H9 (cell line): ENCODE results near the gene SMC4. TPM values are rescaled to one million over a fixed set of nuclear protein-coding genes. Genes with fewer than 3 reads are reported as not detected.

Experiments used
- DNase-seq: peaks from one replicate; pipeline ENCODE4 v3.0.0-alpha.2; 2017
- H2AFZ ChIP-seq: one replicate; pipeline ENCODE4 v1.6.1; 2013; ENCODE audit warnings: mild to moderate bottlenecking, low read length, control low read depth, moderate library complexity
- H2AK5ac ChIP-seq: 2 replicates; pipeline ENCODE4 v1.6.1; 2013; ENCODE audit warnings: low read length, control low read depth, mixed read lengths; ENCODE audit not compliant: insufficient read length
- H2BK120ac ChIP-seq: one replicate; pipeline ENCODE4 v1.6.1; 2013; ENCODE audit warnings: low read depth, mild to moderate bottlenecking, low read length, control low read depth, inconsistent platforms; ENCODE audit not compliant: poor library complexity, severe bottlenecking
- H2BK12ac ChIP-seq: 2 replicates; pipeline ENCODE4 v1.6.1; 2013; ENCODE audit warnings: low read length, control low read depth, mixed read lengths, low read depth; ENCODE audit not compliant: insufficient read length
- H2BK15ac ChIP-seq: 2 replicates; pipeline ENCODE4 v1.6.1; 2013; ENCODE audit warnings: low read depth, low read length, control low read depth
- H2BK20ac ChIP-seq: one replicate; pipeline ENCODE4 v1.6.1; 2013; ENCODE audit warnings: low read depth, mild to moderate bottlenecking, low read length, control low read depth, inconsistent platforms; ENCODE audit not compliant: poor library complexity, severe bottlenecking
- H2BK5ac ChIP-seq: 2 replicates; pipeline ENCODE4 v1.6.1; 2013; ENCODE audit warnings: low read length, control low read depth, mixed read lengths; ENCODE audit not compliant: insufficient read length
- H3K14ac ChIP-seq: 2 replicates; pipeline ENCODE4 v1.6.1; 2013; ENCODE audit warnings: low read length, control low read depth; ENCODE audit not compliant: insufficient read depth
- H3K18ac ChIP-seq: 2 replicates; pipeline ENCODE4 v1.6.1; 2013; ENCODE audit warnings: low read depth, mild to moderate bottlenecking, mixed read lengths, low read length, control low read depth; ENCODE audit not compliant: insufficient read length
- H3K23ac ChIP-seq: 2 replicates; pipeline ENCODE4 v1.6.1; 2013; ENCODE audit warnings: low read length, control low read depth, mixed read lengths, low read depth; ENCODE audit not compliant: insufficient read length
- H3K23me2 ChIP-seq: 2 replicates; pipeline ENCODE4 v1.6.1; 2013; ENCODE audit warnings: low read depth, mild to moderate bottlenecking, mixed read lengths, low read length, control low read depth; ENCODE audit not compliant: insufficient read length, poor library complexity, severe bottlenecking
- H3K27ac ChIP-seq: 2 replicates; pipeline ENCODE4 v1.5.1; 2013; ENCODE audit warnings: low read length, control low read depth, mixed read lengths, low read depth; ENCODE audit not compliant: insufficient read length
- H3K27me3 ChIP-seq: 2 replicates; pipeline ENCODE4 v1.6.1; 2013; ENCODE audit warnings: low read length, control low read depth, inconsistent platforms; ENCODE audit not compliant: insufficient read depth
- H3K4ac ChIP-seq: 2 replicates; pipeline ENCODE4 v1.6.1; 2013; ENCODE audit warnings: low read depth, mild to moderate bottlenecking, control low read depth, inconsistent platforms, low read length, moderate library complexity
- H3K4me1 ChIP-seq: 2 replicates; pipeline ENCODE4 v1.6.1; 2013; ENCODE audit warnings: low read length, control low read depth, inconsistent platforms; ENCODE audit not compliant: insufficient read depth
- H3K4me2 ChIP-seq: 2 replicates; pipeline ENCODE4 v1.6.1; 2013; ENCODE audit warnings: low read length, control low read depth, mixed read lengths; ENCODE audit not compliant: insufficient read length, insufficient read depth
- H3K56ac ChIP-seq: 2 replicates; pipeline ENCODE4 v1.6.1; 2013; ENCODE audit warnings: low read depth, mild to moderate bottlenecking, mixed read lengths, low read length, control low read depth; ENCODE audit not compliant: insufficient read length
- H3K79me1 ChIP-seq: 2 replicates; pipeline ENCODE4 v1.6.1; 2013; ENCODE audit warnings: low read depth, mild to moderate bottlenecking, moderate library complexity, low read length, control low read depth, inconsistent platforms; ENCODE audit not compliant: insufficient read depth, poor library complexity, severe bottlenecking
- H3K79me2 ChIP-seq: 2 replicates; pipeline ENCODE4 v1.6.1; 2013; ENCODE audit warnings: low read length, control low read depth, inconsistent platforms; ENCODE audit not compliant: insufficient read depth
- H3K9ac ChIP-seq: 2 replicates; pipeline ENCODE4 v1.6.1; 2013; ENCODE audit warnings: low read length, control low read depth, mixed read lengths; ENCODE audit not compliant: insufficient read length; ENCODE audit errors: extremely low read depth
- H3K9me3 ChIP-seq: one replicate; pipeline ENCODE4 v1.6.1; 2013; ENCODE audit warnings: low read depth, low read length, inconsistent platforms; ENCODE audit not compliant: control insufficient read depth
- H3T11ph ChIP-seq: one replicate; pipeline ENCODE4 v1.6.1; 2013; ENCODE audit warnings: mild to moderate bottlenecking, low read length, control low read depth, inconsistent platforms
- H4K20me1 ChIP-seq: one replicate; pipeline ENCODE4 v1.6.1; 2013; ENCODE audit not compliant: control insufficient read depth, insufficient read length, insufficient read depth
- H4K5ac ChIP-seq: 2 replicates; pipeline ENCODE4 v1.6.1; 2013; ENCODE audit warnings: low read depth, mild to moderate bottlenecking, mixed read lengths, low read length, control low read depth; ENCODE audit not compliant: insufficient read length
- H4K8ac ChIP-seq: replicated peaks from 2 replicates; pipeline ENCODE4 v1.6.1; 2013; ENCODE audit warnings: low read length, control low read depth, mixed read lengths, low read depth; ENCODE audit not compliant: insufficient read length
- H4K91ac ChIP-seq: 2 replicates; pipeline ENCODE4 v1.6.1; 2013; ENCODE audit warnings: low read depth, mild to moderate bottlenecking, moderate library complexity, mixed read lengths, low read length, control low read depth; ENCODE audit not compliant: insufficient read length
- H3K27ac Mint-ChIP-seq, 3 experiments: 2 replicates in 2 of 3; 3 replicates in 1 of 3; pipeline ENCODE4 v1.8.0; 2020 to 2021; ENCODE audit warnings: mixed read lengths in 3 of 3, mild to moderate bottlenecking in 1 of 3, moderate library complexity in 1 of 3
- H3K27me3 Mint-ChIP-seq: 2 replicates; pipeline ENCODE4 v1.8.0; 2021; ENCODE audit warnings: low read depth, mild to moderate bottlenecking, moderate library complexity, mixed read lengths
- H3K36me3 Mint-ChIP-seq, 3 experiments: 2 replicates in 2 of 3; 3 replicates in 1 of 3; pipeline ENCODE4 v1.8.0; 2020 to 2021; ENCODE audit warnings: low read depth in 3 of 3, mixed read lengths in 3 of 3; ENCODE audit not compliant: insufficient read depth in 1 of 3
- H3K4me1 Mint-ChIP-seq, 2 experiments: 2 replicates each; pipeline ENCODE4 v1.8.0; 2020; ENCODE audit warnings: mixed read lengths in 2 of 2
- H3K4me3 Mint-ChIP-seq, 2 experiments: 2 replicates in 1 of 2; 3 replicates in 1 of 2; pipeline ENCODE4 v1.8.0; 2020 to 2021; ENCODE audit warnings: mild to moderate bottlenecking in 2 of 2, mixed read lengths in 2 of 2, moderate library complexity in 1 of 2
- H3K9me3 Mint-ChIP-seq, 2 experiments: 2 replicates in 1 of 2; 3 replicates in 1 of 2; pipeline ENCODE4 v1.8.0; 2020; ENCODE audit warnings: mild to moderate bottlenecking in 2 of 2, mixed read lengths in 2 of 2, moderate library complexity in 1 of 2
- CTCF ChIP-seq: fragments of 200-600 bp; sonication (generic); conservative IDR thresholded peaks from 3 replicates; pipeline ENCODE4 v1.8.0; 2021; ENCODE audit warnings: antibody characterized with exemption, mild to moderate bottlenecking
- WGBS: extraction: QIAGEN DNeasy Blood & Tissue Kit; methylation state at CpG from one replicate; pipeline ENCODE4 v1.1.7; 2013; ENCODE audit warnings: missing lambda C conversion rate, low lambda C conversion rate, mixed read lengths; ENCODE audit not compliant: insufficient read length; ENCODE audit errors: extremely low coverage; 5-methylcytosine and 5-hydroxymethylcytosine counted together
- total RNA-seq: library from RNA; stranded (reverse); gene quantifications from 2 replicates; pipeline ENCODE4 v1.2.1, GENCODE V29; 2021

The SMC4 gene
- total RNA-seq, 1 experiment from 2014 or later, result 130 TPM

- Histone ChIP-seq H2BK12ac (no peak overlapping the region), H2BK5ac (no peak overlapping the region), H4K20me1 (no peaks in the 10 kb centered on the region), H3K79me2 (peaks cover 4% of the 10 kb centered on the region; the same call in 1 of the 2 replicates), H3K9me3 (no peaks in the 10 kb centered on the region), H3K23me2 (no peaks in the 10 kb centered on the region), H3K56ac (no peak overlapping the region), H3K27me3 (no peaks in the 10 kb centered on the region), H3K4ac (no peak overlapping the region), H3K14ac (no peak overlapping the region), H4K8ac (no peak overlapping the region), H2AK5ac (no peak overlapping the region), H3K4me2 (no peak overlapping the region), H3K27ac (no peak overlapping the region), H2BK20ac (no peak overlapping the region), H3K4me1 (no peaks in the 10 kb centered on the region), H3T11ph (no peak overlapping the region), H4K91ac (no peak overlapping the region), H2BK120ac (no peak overlapping the region), H4K5ac (no peak overlapping the region), H2AFZ (no peak overlapping the region), H3K18ac (no peak overlapping the region), H3K23ac (no peak overlapping the region), H3K79me1 (peaks cover 7% of the 10 kb centered on the region), H2BK15ac (no peak overlapping the region), H3K9ac (no peak overlapping the region)
- Mint-ChIP-seq H3K27me3 (no peaks in the 10 kb centered on the region; the same call in 1 of the 2 replicates), H3K36me3 (peaks cover 33 to 82% (median 71%) of the 10 kb centered on the region in 3 experiments; a peak in 6 of 7 replicates), H3K9me3 (no peaks in the 10 kb centered on the region), H3K4me3 (no peak overlapping the region), H3K27ac (no peak overlapping the region), H3K4me1 (peaks cover 9 to 10% of the 10 kb centered on the region in 2 experiments; a peak in 1 of 4 replicates)
- DNase-seq, result no peak
- WGBS, result no CpG with 5 or more reads among the region's 2 CpGs
- TF ChIP-seq CTCF, result no peak
These were observed 34.6 kb downstream of the SMC4 start for GRCh38 chr3:160434071-160434470.
